Measurements from ENCODE around the gene CSNK2A1. TPM values are rescaled to one million over a fixed set of nuclear protein-coding genes. Genes with fewer than 3 reads are reported as not detected.

Gene CSNK2A1
- total and polyA plus RNA-seq, 2 experiments from 2014 or later: 85.1 to 244 TPM

GRCh38 chr20:572727-573126 is 29.1 kb upstream of the CSNK2A1 start:
- ATAC-seq: no peak
- Histone ChIP-seq H3K27me3 (ENCODE audit: insufficient read depth) (no peaks in the 10 kb centered on the region), H2AFZ (no peak overlapping the region), H3F3A (replicated peaks; ENCODE audit: low read depth) (0 out of 2 replicates have a peak, but pooled peaks cover 6% of the 10 kb centered on the region), H4K20me1 (replicated peaks; ENCODE audit: insufficient read depth) (no peaks in the 10 kb centered on the region), H3K4me1 (ENCODE audit: insufficient read depth) (peaks cover 24% of the 10 kb centered on the region), H3K4me3 (no peak overlapping the region), H3K36me3 (ENCODE audit: insufficient read depth) (no peaks in the 10 kb centered on the region), H3K4me2 (0 out of 2 replicates have a peak overlapping the region, but pooled peaks have one; percentile 51), H3K27ac (ENCODE audit: low read depth) (no peak overlapping the region), H3K79me2 (replicated peaks; ENCODE audit: insufficient read depth) (no peaks in the 10 kb centered on the region), H3K9me2 (ENCODE audit: insufficient read depth) (no peaks in the 10 kb centered on the region)
- no peaks in the 10 kb centered on the region for H3K36me3 Mint-ChIP-seq (ENCODE audit: low read depth)
- no peak for TF ChIP-seq ETS1 (IDR thresholded peaks at IDR 0.05)
- no peak for TF ChIP-seq ZNF331 (CRISPR knock-in tag; IDR thresholded peaks at IDR 0.05; ENCODE audit: low read depth)
- no peak for TF ChIP-seq POLR2AphosphoS5 (IDR thresholded peaks at IDR 0.05; ENCODE audit: low read depth)
- no peak overlapping the region; the same call in 2 of the 3 replicates for H3K4me3 Mint-ChIP-seq
- peaks cover 6% of the 10 kb centered on the region for H3K27me3 Mint-ChIP-seq (ENCODE audit: insufficient read depth, low read depth, poor library complexity)
- H3K27ac Mint-ChIP-seq: no peak overlapping the region
- no peak for DNase-seq (ENCODE audit: low spot score)
- peaks cover 50% of the 10 kb centered on the region for H3K4me1 Mint-ChIP-seq
- H3K9me3 Mint-ChIP-seq: no peaks in the 10 kb centered on the region

- Mint-ChIP-seq H3K27me3 (ENCODE audit: insufficient read depth, low read depth, poor library complexity) (peaks cover 6% of the 10 kb centered on the region), H3K9me3 (no peaks in the 10 kb centered on the region; the same call in 2 of the 3 replicates), H3K27ac (no peak overlapping the region), H3K4me3 (peak overlapping the region; percentile 25; the same call in 2 of the 3 replicates), H3K36me3 (ENCODE audit: low read depth) (no peaks in the 10 kb centered on the region), H3K4me1 (peaks cover 50% of the 10 kb centered on the region)
- peak; percentile 75 for DNase-seq (ENCODE audit: low spot score)
- H3K4me1 ChIP-seq (ENCODE audit: insufficient read depth): peaks cover 24% of the 10 kb centered on the region
- peak overlapping the region; percentile 78; the same call in 1 of the 2 replicates for H2AFZ ChIP-seq
- no peak overlapping the region for H3K27ac ChIP-seq (ENCODE audit: low read depth)
- no peaks in the 10 kb centered on the region for H3K27me3 ChIP-seq (ENCODE audit: insufficient read depth)
- H4K20me1 ChIP-seq (replicated peaks; ENCODE audit: insufficient read depth): no peaks in the 10 kb centered on the region
- H3K79me2 ChIP-seq (replicated peaks; ENCODE audit: insufficient read depth): no peaks in the 10 kb centered on the region
- no peaks in the 10 kb centered on the region for H3K9me2 ChIP-seq (ENCODE audit: insufficient read depth)
- H3K4me3 ChIP-seq: peak overlapping the region; percentile 23; the same call in 1 of the 2 replicates
- peak overlapping the region; percentile 51; the same call in 1 of the 2 replicates for H3K4me2 ChIP-seq
- H3F3A ChIP-seq (replicated peaks; ENCODE audit: low read depth): 0 out of 2 replicates have a peak, but pooled peaks cover 6% of the 10 kb centered on the region
- no peaks in the 10 kb centered on the region for H3K36me3 ChIP-seq (ENCODE audit: insufficient read depth)
- peak; percentile 40 for ATAC-seq
- TF ChIP-seq CTCF (conservative IDR thresholded peaks at IDR 0.05; ENCODE audit: low read depth in 2 of 2): no peak
- TF ChIP-seq EZH2phosphoT487 (IDR thresholded peaks at IDR 0.05; ENCODE audit: unreplicated experiment): no peak
- TF ChIP-seq STAT1 (IDR thresholded peaks at IDR 0.05; ENCODE audit: unreplicated experiment): no peak
- no peak for TF ChIP-seq POLR2AphosphoS5 (IDR thresholded peaks at IDR 0.05; ENCODE audit: low read depth)
- no peak for TF ChIP-seq EZH2 (IDR thresholded peaks at IDR 0.05; ENCODE audit: low read depth, unreplicated experiment)
- TF ChIP-seq NANOG (IDR thresholded peaks at IDR 0.05; ENCODE audit: borderline replicate concordance): no peak
- TF ChIP-seq REST (IDR thresholded peaks at IDR 0.05; ENCODE audit: unreplicated experiment): no peak
- no peak for TF ChIP-seq ETS1 (IDR thresholded peaks at IDR 0.05)
- TF ChIP-seq ZNF114 (CRISPR knock-in tag; IDR thresholded peaks at IDR 0.05): no peak
- TF ChIP-seq ZNF331 (CRISPR knock-in tag; IDR thresholded peaks at IDR 0.05; ENCODE audit: low read depth): no peak
Observed at GRCh38 chr20:571754-572441, 28.3 kb upstream of the CSNK2A1 start.
